Fibroblast of gingiva (primary cell): Measurements from ENCODE around the gene ASS1.

Source experiments
- DNase-seq: peaks from one replicate; pipeline ENCODE4 v3.0.0-alpha.2; 2011; ENCODE audit warnings: low read depth

ASS1 gene

GRCh38 chr9:130419521-130420035, 25.2 kb upstream of the ASS1 start:
- DNase-seq = no peak

- DNase-seq = no peak
These were observed 23.5 kb upstream of the ASS1 start for GRCh38 chr9:130421154-130421801.

- peak; percentile 46 for DNase-seq
These were observed 22.9 kb upstream of the ASS1 start for GRCh38 chr9:130421802-130422276.

- no peak for DNase-seq
These were observed 22.2 kb upstream of the ASS1 start for GRCh38 chr9:130422546-130422945.

GRCh38 chr9:130423272-130423671, 21.5 kb upstream of the ASS1 start:
- no peak for DNase-seq

- DNase-seq = no peak
These were observed 19.9 kb upstream of the ASS1 start for GRCh38 chr9:130424595-130425454.

GRCh38 chr9:130425741-130426466, 18.9 kb upstream of the ASS1 start:
- DNase-seq = no peak

GRCh38 chr9:130426467-130426773, 18.3 kb upstream of the ASS1 start:
- no peak for DNase-seq

- peak; percentile 55 for DNase-seq
These were observed 17.9 kb upstream of the ASS1 start for GRCh38 chr9:130426883-130427282.

- no peak for DNase-seq
These were observed 17.4 kb upstream of the ASS1 start for GRCh38 chr9:130427326-130427725.

- no peak for DNase-seq
These were observed 16.6 kb upstream of the ASS1 start for GRCh38 chr9:130428086-130428665.

GRCh38 chr9:130429381-130429780, 15.4 kb upstream of the ASS1 start:
- DNase-seq = no peak

GRCh38 chr9:130429831-130430230, 14.9 kb upstream of the ASS1 start:
- DNase-seq = no peak

- DNase-seq = no peak
These were observed 14.5 kb upstream of the ASS1 start for GRCh38 chr9:130430232-130430631.

- DNase-seq = no peak
These were observed 13.8 kb upstream of the ASS1 start for GRCh38 chr9:130430734-130431535.

GRCh38 chr9:130431536-130432303, 13.0 kb upstream of the ASS1 start:
- DNase-seq = no peak

- no peak for DNase-seq
These were observed 12.4 kb upstream of the ASS1 start for GRCh38 chr9:130432362-130432761.

GRCh38 chr9:130432796-130433167, 12.0 kb upstream of the ASS1 start:
- no peak for DNase-seq

GRCh38 chr9:130433168-130433946, 11.4 kb upstream of the ASS1 start:
- DNase-seq = peak; percentile 46

- DNase-seq = no peak
These were observed 10.9 kb upstream of the ASS1 start for GRCh38 chr9:130433947-130434262.
